PC-3 (cell line): ENCODE results near the gene NIBAN1. TPM values are rescaled to one million over a fixed set of nuclear protein-coding genes. Genes with fewer than 3 reads are reported as not detected.

Source experiments
- ATAC-seq: fragments of 200-7000 bp; cut with Tn5 transposase; 2 replicates; pipeline ENCODE4 v1.9.1; 2020; ENCODE audit warnings: mild to moderate bottlenecking, moderate library complexity
- BruUV-seq: library from RNA; stranded (reverse); fragments of 400-500 nt; replicated peaks from 2 replicates; lab custom pipeline; 2021; lab: Mats Ljungman, UMichigan
- CTCF ChIA-PET: fragments of 300-600 bp; sonication (Branson Sonifier 250); formaldehyde crosslinking; loops from one replicate; lab custom pipeline; 2022; ENCODE audit warnings: antibody characterized with exemption; lab: Charles Lee
- POLR2A ChIA-PET: fragments of 300-600 bp; sonication (Branson Sonifier 250); formaldehyde crosslinking; loops from one replicate; lab custom pipeline; 2022; ENCODE audit warnings: antibody characterized with exemption; ENCODE audit not compliant: unreplicated experiment; lab: Charles Lee
- DNase-seq: peaks from one replicate; pipeline ENCODE4 v3.0.0-alpha.2; 2015
- H2AFZ ChIP-seq: fragments of 300-600 bp; sonication (generic); 2 replicates; pipeline ENCODE4 v1.6.0; 2016; ENCODE audit warnings: antibody characterized with exemption, low read length
- H3F3A ChIP-seq: fragments of 300-600 bp; sonication (generic); one replicate; pipeline ENCODE4 v1.6.0; 2017; ENCODE audit warnings: antibody characterized with exemption, low read length, control low read depth, mild to moderate bottlenecking; ENCODE audit not compliant: unreplicated experiment
- H3K27ac ChIP-seq: fragments of 300-600 bp; sonication (generic); 2 replicates; pipeline ENCODE4 v1.5.1; 2016; ENCODE audit warnings: mild to moderate bottlenecking, low read length
- H3K27me3 ChIP-seq: fragments of 300-600 bp; sonication (generic); 2 replicates; pipeline ENCODE4 v1.6.1; 2016; ENCODE audit warnings: low read length, mixed read lengths
- H3K36me3 ChIP-seq: fragments of 300-600 bp; sonication (generic); 2 replicates; pipeline ENCODE4 v1.6.1; 2016; ENCODE audit warnings: low read depth, mixed run types, low read length, mixed read lengths
- H3K4me1 ChIP-seq: fragments of 300-600 bp; sonication (generic); 2 replicates; pipeline ENCODE4 v1.5.1; 2016; ENCODE audit warnings: low read length; ENCODE audit not compliant: insufficient read depth
- H3K4me2 ChIP-seq: fragments of 300-600 bp; sonication (generic); 2 replicates; pipeline ENCODE4 v1.6.0; 2016; ENCODE audit warnings: low read length
- H3K4me3 ChIP-seq: fragments of 300-600 bp; sonication (generic); 2 replicates; pipeline ENCODE4 v1.5.1; 2016; ENCODE audit warnings: mild to moderate bottlenecking, low read length, mixed read lengths
- H3K79me2 ChIP-seq: fragments of 300-600 bp; sonication (generic); 2 replicates; pipeline ENCODE4 v1.6.1; 2017; ENCODE audit warnings: low read length, mixed read lengths
- H3K9ac ChIP-seq: fragments of 300-600 bp; sonication (generic); 2 replicates; pipeline ENCODE4 v1.6.0; 2016; ENCODE audit warnings: mild to moderate bottlenecking, low read length
- H3K9me2 ChIP-seq: fragments of 300-600 bp; sonication (generic); replicated peaks from 2 replicates; pipeline ENCODE4 v1.6.1; 2016; ENCODE audit warnings: mixed run types, low read length, mixed read lengths
- H3K9me3 ChIP-seq: fragments of 300-600 bp; sonication (generic); 2 replicates; pipeline ENCODE4 v1.6.1; 2016; ENCODE audit warnings: low read length, mixed read lengths
- H4K20me1 ChIP-seq: fragments of 300-600 bp; sonication (generic); 2 replicates; pipeline ENCODE4 v1.6.1; 2016; ENCODE audit warnings: low read length, mixed read lengths
- CTCF ChIP-seq: fragments of 300-600 bp; sonication (generic); conservative IDR thresholded peaks from 2 replicates; pipeline ENCODE4 v1.5.1; 2017; ENCODE audit warnings: antibody characterized with exemption, low read depth, mild to moderate bottlenecking, low read length
- EZH2 ChIP-seq: fragments of 300-600 bp; sonication (generic); IDR thresholded peaks from one replicate; pipeline ENCODE4 v1.6.1; 2017; ENCODE audit warnings: antibody characterized with exemption, mild to moderate bottlenecking, low read length; ENCODE audit not compliant: unreplicated experiment
- EZH2phosphoT487 ChIP-seq: fragments of 300-600 bp; sonication (generic); IDR thresholded peaks from 2 replicates; pipeline ENCODE4 v1.6.1; 2018; ENCODE audit warnings: mild to moderate bottlenecking, antibody characterized with exemption, low read length, borderline replicate concordance
- intact Hi-C: fragments of 100-400 bp; cut with micrococcal nuclease; formaldehyde crosslinking; loops from 2 replicates; pipeline ENCODE4 v1.9.0; 2023
- total RNA-seq: library from RNA; depleted of rRNA; stranded (reverse); fragments of >200 nt; gene quantifications from 2 replicates; pipeline ENCODE4 v1.2.3, GENCODE V29; 2014

The NIBAN1 gene
- total RNA-seq, 1 experiment from 2014 or later, result 6.9 TPM

DNA sequence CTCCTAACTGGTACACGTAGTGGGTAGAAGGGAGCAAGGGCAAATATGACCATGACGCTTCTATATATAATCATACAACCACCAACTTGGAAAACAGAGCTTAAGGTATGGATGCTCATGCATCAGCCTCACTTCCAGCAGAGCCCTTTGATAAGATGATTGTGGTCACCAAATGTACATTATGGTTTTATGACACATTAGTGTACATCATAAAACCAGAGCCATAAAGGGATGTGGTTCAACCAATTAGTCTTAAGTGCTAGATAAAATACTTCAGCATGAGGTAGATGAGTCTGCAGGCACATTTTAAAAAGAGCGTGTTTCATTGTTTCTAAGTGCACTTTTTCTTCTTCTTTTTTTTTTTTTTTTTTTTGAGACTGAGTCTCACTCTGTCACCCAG lies 43.7 kb downstream of the NIBAN1 start:
- POLR2A ChIA-PET, result no interaction called here
- Histone ChIP-seq H4K20me1 (no peaks in the 10 kb centered on the region), H3F3A (no peaks in the 10 kb centered on the region), H3K4me2 (peak overlapping the region; percentile 81), H3K9ac (no peak overlapping the region), H3K4me1 (peaks cover 18% of the 10 kb centered on the region), H3K9me3 (no peaks in the 10 kb centered on the region), H3K27ac (peak overlapping the region; percentile 29), H3K9me2 (no peaks in the 10 kb centered on the region), H2AFZ (no peak overlapping the region), H3K36me3 (no peaks in the 10 kb centered on the region), H3K27me3 (no peaks in the 10 kb centered on the region), H3K4me3 (peak overlapping the region; percentile 48), H3K79me2 (no peaks in the 10 kb centered on the region)
- BruUV-seq, result no TSS peak
- DNase-seq, result peak; percentile 57
- TF ChIP-seq EZH2phosphoT487 (no peak), CTCF (no peak), EZH2 (no peak)
- intact Hi-C loops, result no loop called here
- ATAC-seq, result peak; percentile 46
- CTCF ChIA-PET, result no interaction called here

GRCh38 chr1:184930232-184930631 lies 44.1 kb downstream of the NIBAN1 start:
- ATAC-seq, result no peak
- H3K9me3 ChIP-seq, result no peaks in the 10 kb centered on the region
- H3K27ac ChIP-seq, result peak overlapping the region; percentile 29
- intact Hi-C loops, result no loop called here
- H3K9me2 ChIP-seq, result no peaks in the 10 kb centered on the region
- no peaks in the 10 kb centered on the region for H4K20me1 ChIP-seq
- H3K9ac ChIP-seq, result no peak overlapping the region
- no peak for DNase-seq
- peak overlapping the region; percentile 48 for H3K4me3 ChIP-seq
- TF ChIP-seq EZH2 (no peak), EZH2phosphoT487 (no peak), CTCF (no peak)
- no peaks in the 10 kb centered on the region for H3K27me3 ChIP-seq
- BruUV-seq, result no TSS peak
- POLR2A ChIA-PET, result no interaction called here
- H3K4me1 ChIP-seq, result peaks cover 18% of the 10 kb centered on the region
- no peaks in the 10 kb centered on the region for H3K36me3 ChIP-seq
- H2AFZ ChIP-seq, result no peak overlapping the region
- CTCF ChIA-PET, result no interaction called here
- no peaks in the 10 kb centered on the region for H3F3A ChIP-seq
- H3K79me2 ChIP-seq, result no peaks in the 10 kb centered on the region
- peak overlapping the region; percentile 81 for H3K4me2 ChIP-seq

DNA sequence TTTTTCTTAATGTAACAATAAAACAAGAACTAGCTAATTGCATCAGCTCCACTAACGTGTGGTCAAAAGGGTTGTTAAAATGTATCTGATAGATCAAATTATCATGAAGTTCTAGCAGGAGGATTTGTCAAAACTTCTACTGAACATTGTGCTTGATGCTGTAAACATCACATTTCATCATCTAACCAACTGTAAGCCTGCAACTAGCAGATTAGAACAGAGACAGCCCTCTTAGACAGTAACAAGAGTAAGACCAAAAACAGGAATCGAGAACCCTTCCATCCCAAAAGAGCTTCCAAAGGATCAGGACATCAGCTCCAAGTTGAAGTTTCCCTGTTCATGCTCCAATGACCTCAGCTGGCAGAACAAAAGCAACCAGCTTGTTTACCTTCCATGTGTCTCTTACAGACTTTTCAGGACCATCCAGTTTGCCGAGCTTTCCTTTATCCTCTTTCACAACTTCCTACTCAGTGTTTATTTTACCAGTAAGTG lies 44.6 kb downstream of the NIBAN1 start:
- TF ChIP-seq CTCF, result no peak
- TF ChIP-seq EZH2phosphoT487, result no peak
- TF ChIP-seq EZH2, result no peak
- BruUV-seq, result no TSS peak
- peak overlapping the region; percentile 29; the same call in 1 of the 2 replicates for H3K27ac ChIP-seq
- POLR2A ChIA-PET, result no interaction called here
- H3K36me3 ChIP-seq, result no peaks in the 10 kb centered on the region
- intact Hi-C loops, result no loop called here
- DNase-seq (peak; percentile 84), ATAC-seq (peak; percentile 45; the same call in 1 of the 2 replicates)
- CTCF ChIA-PET, result no interaction called here
- peak overlapping the region; percentile 48; the same call in 1 of the 2 replicates for H3K4me3 ChIP-seq
- no peak overlapping the region for H3K9ac ChIP-seq
- H3K4me1 ChIP-seq, result peaks cover 18% of the 10 kb centered on the region
- H3K4me2 ChIP-seq, result peak overlapping the region; percentile 81
- no peaks in the 10 kb centered on the region for H3F3A ChIP-seq
- no peaks in the 10 kb centered on the region for H4K20me1 ChIP-seq
- H3K79me2 ChIP-seq, result no peaks in the 10 kb centered on the region
- no peaks in the 10 kb centered on the region for H3K9me3 ChIP-seq
- H2AFZ ChIP-seq, result no peak overlapping the region
- no peaks in the 10 kb centered on the region for H3K27me3 ChIP-seq
- no peaks in the 10 kb centered on the region for H3K9me2 ChIP-seq
